ENCODE measurements around the gene BPTF. TPM values are rescaled to one million over a fixed set of nuclear protein-coding genes. Genes with fewer than 3 reads are reported as not detected.
"Not testable (repeated sequence)": the region's sequence is repeated elsewhere in the genome, so short reads cannot be mapped to it uniquely, and the experiment has no call there.

Gene BPTF
- 19.5 and 30.2 TPM in 2 replicates for total RNA-seq (2014; rRNA removed; shearing (Covaris generic))
- polyA plus RNA-seq (2015; cell fraction: cytosol; rRNA removed), result 19.6 and 23.1 TPM in 2 replicates
- polyA plus RNA-seq (2015; cell fraction: nucleus; rRNA removed), result 49.7 and 50.1 TPM in 2 replicates

- peak; percentile 84 for DNase-seq (ENCODE audit: low read depth)
Observed at GRCh38 chr17:67824735-67825626, at the start of gene BPTF. BPTF (plus strand) TSS chr17:67825503; CDS start chr17:67825725, 222 bp downstream.

GRCh38 chr17:67779098-67779672, 46.1 kb upstream of the BPTF start:
- DNase-seq (ENCODE audit: low read depth), result peak; percentile 23

- no peak for DNase-seq (ENCODE audit: low read depth)
Observed at GRCh38 chr17:67784364-67785121, 40.8 kb upstream of the BPTF start.

GRCh38 chr17:67785122-67785477, 40.2 kb upstream of the BPTF start:
- DNase-seq (ENCODE audit: low read depth), result no peak

GRCh38 chr17:67785504-67785903, 39.8 kb upstream of the BPTF start:
- DNase-seq (ENCODE audit: low read depth), result no peak

- peak; percentile 67 for DNase-seq (ENCODE audit: low read depth)
Observed at GRCh38 chr17:67800495-67800928, 24.8 kb upstream of the BPTF start.

GRCh38 chr17:67801626-67802175, 23.6 kb upstream of the BPTF start:
- no peak for DNase-seq (ENCODE audit: low read depth)

GRCh38 chr17:67810464-67810863, 14.8 kb upstream of the BPTF start:
- DNase-seq (ENCODE audit: low read depth), result no peak

- not testable (repeated sequence) for DNase-seq (ENCODE audit: low read depth)
Observed at GRCh38 chr17:67812380-67812779, 12.9 kb upstream of the BPTF start.

GRCh38 chr17:67813803-67814180, 11.5 kb upstream of the BPTF start:
- DNase-seq (ENCODE audit: low read depth), result no peak

- no peak for DNase-seq (ENCODE audit: low read depth)
Observed at GRCh38 chr17:67818110-67819002, 6.9 kb upstream of the BPTF start.

- DNase-seq (ENCODE audit: low read depth), result no peak
Observed at GRCh38 chr17:67819722-67820121, 5.6 kb upstream of the BPTF start.

GRCh38 chr17:67821871-67822367, 3.4 kb upstream of the BPTF start:
- DNase-seq (ENCODE audit: low read depth), result no peak

- peak; percentile 49 for DNase-seq (ENCODE audit: low read depth)
Observed at GRCh38 chr17:67825627-67826601, 611 bp downstream of the BPTF start.

- DNase-seq (ENCODE audit: low read depth), result no peak
Observed at GRCh38 chr17:67829331-67829730, 4.0 kb downstream of the BPTF start.

- no peak for DNase-seq (ENCODE audit: low read depth)
Observed at GRCh38 chr17:67830440-67830839, 5.1 kb downstream of the BPTF start.

GRCh38 chr17:67831268-67831667, 6.0 kb downstream of the BPTF start:
- DNase-seq (ENCODE audit: low read depth), result no peak

GRCh38 chr17:67833134-67833533, 7.8 kb downstream of the BPTF start:
- no peak for DNase-seq (ENCODE audit: low read depth)

Measured in HT1080 (cell line).